ENCODE data around the gene ZCWPW1.
A peak's percentile ranks its signal among the peaks of the same experiment; 100 is the strongest.

The ZCWPW1 gene

DNA sequence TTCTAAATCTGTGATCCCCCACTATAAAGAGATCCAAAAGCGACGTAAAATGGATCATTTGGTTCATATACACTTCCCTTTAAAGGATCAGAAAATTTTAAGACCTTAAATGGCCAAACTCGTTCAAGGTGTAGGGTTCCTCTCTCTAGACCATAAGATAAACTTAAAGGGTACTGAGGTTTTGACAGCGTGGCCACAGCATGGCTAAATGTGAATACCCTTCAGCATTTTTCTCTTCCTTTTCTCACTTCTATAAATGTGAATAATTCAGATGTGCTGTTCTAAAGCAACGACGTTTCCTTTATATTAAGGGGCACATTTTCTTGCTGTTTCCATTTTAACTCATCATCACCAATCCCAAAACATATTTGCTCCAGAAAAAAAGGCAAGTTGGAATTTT, 5.2 kb downstream of the ZCWPW1 start:
- no CpG with 5 or more reads among the region's 6 CpGs for WGBS, 2 donors (ENCODE audit: extremely low coverage in 2 of 2, insufficient read length in 2 of 2, insufficient replicate concordance in 1 of 2)

DNA sequence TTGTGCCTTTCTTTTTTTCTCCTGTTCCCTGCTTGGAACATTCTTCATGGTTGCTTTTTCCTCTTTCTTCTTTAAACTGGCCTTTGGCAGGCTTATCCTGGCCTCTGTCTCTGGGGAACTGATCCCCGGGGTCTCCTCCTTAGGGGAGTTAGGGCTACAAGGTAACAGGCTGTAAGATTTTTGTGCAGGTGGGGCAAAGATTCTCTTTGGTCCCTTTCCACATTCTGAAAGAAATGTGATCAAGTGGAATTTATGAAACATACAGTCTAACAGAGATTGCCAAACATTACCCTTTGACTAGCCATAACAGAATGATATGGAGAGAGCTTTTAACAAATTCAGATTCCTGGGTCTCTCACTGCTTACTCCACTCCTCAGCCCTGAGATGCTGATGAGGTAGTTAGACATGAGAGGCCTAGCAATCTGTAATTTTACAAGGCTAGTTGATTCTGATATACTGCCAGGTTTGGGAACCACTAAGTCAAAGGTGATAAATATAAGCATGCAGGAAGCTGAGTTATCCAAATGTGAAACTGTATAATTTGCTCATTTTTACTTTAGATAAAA, 8.8 kb downstream of the ZCWPW1 start:
- H3K9me3 ChIP-seq (replicated peaks in 1 of 2; ENCODE audit: control insufficient read depth in 2 of 2, insufficient read depth in 1 of 2, low read depth in 1 of 2, low read length in 2 of 2) = no peaks in the 10 kb centered on the region
- no peak overlapping the region for H2BK12ac ChIP-seq (ENCODE audit: low read length)
- H3K14ac ChIP-seq (ENCODE audit: low read length) = no peak overlapping the region
- no peaks in the 10 kb centered on the region for H3K79me1 ChIP-seq (ENCODE audit: low read depth, low read length)
- no peak overlapping the region for H2BK120ac ChIP-seq (ENCODE audit: low read depth, low read length)
- H3K9ac ChIP-seq (ENCODE audit: low read depth, low read length, poor library complexity) = no peak overlapping the region
- no peak overlapping the region for H2AK5ac ChIP-seq (ENCODE audit: low read depth, low read length)
- H2BK5ac ChIP-seq (ENCODE audit: low read length) = no peak overlapping the region
- H3K27me3 ChIP-seq (ENCODE audit: control insufficient read depth in 3 of 3, insufficient read depth in 3 of 3, low read depth in 1 of 3, low read length in 3 of 3) = no peaks in the 10 kb centered on the region
- DNase-seq (ENCODE audit: low spot score) = no peak
- no peak overlapping the region for H3K27ac ChIP-seq (replicated peaks; ENCODE audit: low read length)
- H2BK15ac ChIP-seq (ENCODE audit: low read length) = no peak overlapping the region
- no peak overlapping the region for H3K23ac ChIP-seq (ENCODE audit: low read depth, low read length, poor library complexity)
- H3K4me2 ChIP-seq (ENCODE audit: insufficient read depth, low read length, poor library complexity, severe bottlenecking) = no peak overlapping the region
- no peak overlapping the region for H4K8ac ChIP-seq (ENCODE audit: low read depth, low read length)
- no CpG with 5 or more reads among the region's 1 CpG for WGBS, 2 donors (ENCODE audit: extremely low coverage in 2 of 2, insufficient read length in 2 of 2, insufficient replicate concordance in 1 of 2)
- no peak overlapping the region for H3K4me3 ChIP-seq (ENCODE audit: low read length in 2 of 2)
- no peak overlapping the region for H3K18ac ChIP-seq (ENCODE audit: low read length)
- H3K4me1 ChIP-seq (ENCODE audit: control insufficient read depth in 2 of 2, insufficient read depth in 1 of 2, low read depth in 1 of 2, low read length in 2 of 2) = no peaks in the 10 kb centered on the region
- H3K4ac ChIP-seq (ENCODE audit: low read length) = no peak overlapping the region
- no peaks in the 10 kb centered on the region for H3K36me3 ChIP-seq (replicated peaks in 1 of 2; ENCODE audit: control insufficient read depth in 2 of 2, insufficient read depth in 2 of 2, low read length in 2 of 2)
- no peak overlapping the region for H4K91ac ChIP-seq (ENCODE audit: low read depth, low read length, poor library complexity)
- H2AFZ ChIP-seq (ENCODE audit: low read length) = peak overlapping the region; percentile 41

More for the DNA sequence above, 5.2 kb downstream of the ZCWPW1 start:
- Histone ChIP-seq H4K8ac (ENCODE audit: low read depth, low read length) (no peak overlapping the region), H3K4me3 (ENCODE audit: low read length in 2 of 2) (no peak overlapping the region), H3K9ac (ENCODE audit: low read depth, low read length, poor library complexity) (no peak overlapping the region), H3K4me1 (ENCODE audit: control insufficient read depth in 2 of 2, insufficient read depth in 1 of 2, low read depth in 1 of 2, low read length in 2 of 2) (peaks cover 0 to 2% of the 10 kb centered on the region in 2 donors), H3K27me3 (ENCODE audit: control insufficient read depth in 3 of 3, insufficient read depth in 3 of 3, low read depth in 1 of 3, low read length in 3 of 3) (peaks cover 0 to 2% (median 0%) of the 10 kb centered on the region in 3 experiments), H3K79me1 (ENCODE audit: low read depth, low read length) (no peaks in the 10 kb centered on the region), H2BK120ac (ENCODE audit: low read depth, low read length) (no peak overlapping the region), H3K27ac (replicated peaks; ENCODE audit: low read length) (no peak overlapping the region), H3K4ac (ENCODE audit: low read length) (no peak overlapping the region), H3K9me3 (replicated peaks in 1 of 2; ENCODE audit: control insufficient read depth in 2 of 2, insufficient read depth in 1 of 2, low read depth in 1 of 2, low read length in 2 of 2) (peaks cover 4% of the 10 kb centered on the region in 2 donors), H3K36me3 (replicated peaks in 1 of 2; ENCODE audit: control insufficient read depth in 2 of 2, insufficient read depth in 2 of 2, low read length in 2 of 2) (no peaks in the 10 kb centered on the region), H2AFZ (ENCODE audit: low read length) (no peak overlapping the region), H3K14ac (ENCODE audit: low read length) (no peak overlapping the region), H4K91ac (ENCODE audit: low read depth, low read length, poor library complexity) (no peak overlapping the region), H3K4me2 (ENCODE audit: insufficient read depth, low read length, poor library complexity, severe bottlenecking) (no peak overlapping the region), H2AK5ac (ENCODE audit: low read depth, low read length) (no peak overlapping the region), H3K23ac (ENCODE audit: low read depth, low read length, poor library complexity) (no peak overlapping the region), H3K18ac (ENCODE audit: low read length) (no peak overlapping the region), H2BK5ac (ENCODE audit: low read length) (no peak overlapping the region), H2BK12ac (ENCODE audit: low read length) (no peak overlapping the region), H2BK15ac (ENCODE audit: low read length) (no peak overlapping the region)
- DNase-seq (ENCODE audit: low spot score) = no peak

DNA sequence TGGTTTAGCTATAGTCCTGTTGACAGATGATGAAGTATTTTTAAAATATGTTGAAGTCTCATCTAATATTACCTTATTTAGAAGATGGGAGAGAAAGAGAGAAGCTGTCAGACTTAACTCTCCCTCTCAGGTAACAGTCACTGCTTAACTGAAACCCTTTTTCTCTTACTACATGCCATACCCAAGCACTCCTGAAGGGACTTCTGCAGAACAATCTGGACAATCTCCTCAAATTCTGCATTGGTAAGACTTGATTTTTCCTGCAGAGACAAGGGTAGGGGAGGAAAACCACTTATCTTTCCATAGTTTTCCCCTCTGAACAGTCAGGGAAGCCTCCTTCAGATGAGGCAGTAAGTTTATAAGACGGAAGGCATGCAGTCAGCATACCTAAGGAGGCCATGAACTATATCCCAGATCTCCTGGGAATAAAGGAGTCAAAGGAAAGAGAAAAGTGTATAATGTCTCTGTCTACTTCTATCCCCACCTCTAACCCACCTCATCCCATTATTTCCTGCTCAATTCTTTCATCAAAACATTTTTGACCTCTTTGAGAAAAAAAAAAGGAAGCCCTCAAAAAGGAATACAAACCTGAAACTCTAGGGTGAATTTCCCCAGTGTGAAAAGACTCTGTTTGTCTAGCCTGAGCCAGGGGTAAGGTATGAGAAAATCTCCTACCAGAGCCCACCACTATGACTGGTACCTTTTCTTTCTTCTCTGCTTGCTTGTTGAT, 9.4 kb downstream of the ZCWPW1 start:
- Histone ChIP-seq H3K9me3 (replicated peaks in 1 of 2; ENCODE audit: control insufficient read depth in 2 of 2, insufficient read depth in 1 of 2, low read depth in 1 of 2, low read length in 2 of 2) (no peaks in the 10 kb centered on the region), H2AFZ (ENCODE audit: low read length) (peak overlapping the region; percentile 41), H3K36me3 (replicated peaks in 1 of 2; ENCODE audit: control insufficient read depth in 2 of 2, insufficient read depth in 2 of 2, low read length in 2 of 2) (no peaks in the 10 kb centered on the region), H2BK12ac (ENCODE audit: low read length) (no peak overlapping the region), H2BK120ac (ENCODE audit: low read depth, low read length) (no peak overlapping the region), H3K79me1 (ENCODE audit: low read depth, low read length) (no peaks in the 10 kb centered on the region), H3K4me3 (ENCODE audit: low read length in 2 of 2) (no peak overlapping the region), H3K27me3 (ENCODE audit: control insufficient read depth in 3 of 3, insufficient read depth in 3 of 3, low read depth in 1 of 3, low read length in 3 of 3) (no peaks in the 10 kb centered on the region), H2AK5ac (ENCODE audit: low read depth, low read length) (no peak overlapping the region), H3K4ac (ENCODE audit: low read length) (no peak overlapping the region), H3K14ac (ENCODE audit: low read length) (no peak overlapping the region), H2BK15ac (ENCODE audit: low read length) (no peak overlapping the region), H3K18ac (ENCODE audit: low read length) (no peak overlapping the region), H3K4me2 (ENCODE audit: insufficient read depth, low read length, poor library complexity, severe bottlenecking) (no peak overlapping the region), H4K91ac (ENCODE audit: low read depth, low read length, poor library complexity) (no peak overlapping the region), H2BK5ac (ENCODE audit: low read length) (no peak overlapping the region), H3K23ac (ENCODE audit: low read depth, low read length, poor library complexity) (no peak overlapping the region), H4K8ac (ENCODE audit: low read depth, low read length) (no peak overlapping the region), H3K4me1 (ENCODE audit: control insufficient read depth in 2 of 2, insufficient read depth in 1 of 2, low read depth in 1 of 2, low read length in 2 of 2) (no peaks in the 10 kb centered on the region), H3K9ac (ENCODE audit: low read depth, low read length, poor library complexity) (no peak overlapping the region), H3K27ac (replicated peaks; ENCODE audit: low read length) (no peak overlapping the region)
- no CpG with 5 or more reads among the region's 1 CpG for WGBS, 2 donors (ENCODE audit: extremely low coverage in 2 of 2, insufficient read length in 2 of 2, insufficient replicate concordance in 1 of 2)
- no peak for DNase-seq (ENCODE audit: low spot score)

DNA sequence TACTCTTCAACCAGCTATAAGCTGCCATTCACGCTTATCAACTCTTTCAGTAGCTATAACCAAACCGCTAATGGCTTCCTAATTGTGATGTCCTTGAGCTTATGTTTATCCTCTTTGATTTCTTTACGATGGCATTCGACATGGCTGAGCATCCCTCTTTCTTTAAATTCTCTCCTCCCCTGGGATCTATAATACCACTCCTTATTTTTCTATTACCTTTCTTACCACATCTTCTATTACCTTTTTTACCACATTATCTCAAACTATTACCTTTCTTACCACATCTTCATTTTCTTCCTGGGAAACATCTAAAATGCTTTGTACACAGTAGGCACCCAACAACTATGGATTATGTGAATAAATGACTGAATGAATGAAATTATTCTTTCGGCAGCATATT, 13.1 kb downstream of the ZCWPW1 start:
- no peak overlapping the region for H2AFZ ChIP-seq (ENCODE audit: low read length)

More for the DNA sequence above, 13.1 kb downstream of the ZCWPW1 start:
- no peaks in the 10 kb centered on the region for H3K36me3 ChIP-seq (replicated peaks in 1 of 2; ENCODE audit: control insufficient read depth in 2 of 2, insufficient read depth in 2 of 2, low read length in 2 of 2)
- H3K27me3 ChIP-seq (ENCODE audit: control insufficient read depth in 3 of 3, insufficient read depth in 3 of 3, low read depth in 1 of 3, low read length in 3 of 3) = peaks cover 0 to 1% (median 0%) of the 10 kb centered on the region in 3 experiments
- H3K9ac ChIP-seq (ENCODE audit: low read depth, low read length, poor library complexity) = no peak overlapping the region
- H2BK120ac ChIP-seq (ENCODE audit: low read depth, low read length) = no peak overlapping the region
- H3K23ac ChIP-seq (ENCODE audit: low read depth, low read length, poor library complexity) = no peak overlapping the region
- WGBS, 2 donors (ENCODE audit: extremely low coverage in 2 of 2, insufficient read length in 2 of 2, insufficient replicate concordance in 1 of 2) = no CpG with 5 or more reads among the region's 5 CpGs
- H3K79me1 ChIP-seq (ENCODE audit: low read depth, low read length) = no peaks in the 10 kb centered on the region
- peaks cover 0 to 4% of the 10 kb centered on the region in 2 donors for H3K4me1 ChIP-seq (ENCODE audit: control insufficient read depth in 2 of 2, insufficient read depth in 1 of 2, low read depth in 1 of 2, low read length in 2 of 2)
- H4K8ac ChIP-seq (ENCODE audit: low read depth, low read length) = no peak overlapping the region
- no peak overlapping the region for H3K4ac ChIP-seq (ENCODE audit: low read length)
- H2BK12ac ChIP-seq (ENCODE audit: low read length) = no peak overlapping the region
- H3K4me2 ChIP-seq (ENCODE audit: insufficient read depth, low read length, poor library complexity, severe bottlenecking) = no peak overlapping the region
- no peak overlapping the region for H4K91ac ChIP-seq (ENCODE audit: low read depth, low read length, poor library complexity)
- no peak overlapping the region for H2BK15ac ChIP-seq (ENCODE audit: low read length)
- no peak overlapping the region for H3K27ac ChIP-seq (replicated peaks; ENCODE audit: low read length)
- H2AK5ac ChIP-seq (ENCODE audit: low read depth, low read length) = no peak overlapping the region
- no peak overlapping the region for H3K18ac ChIP-seq (ENCODE audit: low read length)
- H3K9me3 ChIP-seq (replicated peaks in 1 of 2; ENCODE audit: control insufficient read depth in 2 of 2, insufficient read depth in 1 of 2, low read depth in 1 of 2, low read length in 2 of 2) = no peaks in the 10 kb centered on the region
- H3K4me3 ChIP-seq (ENCODE audit: low read length in 2 of 2) = no peak overlapping the region
- no peak overlapping the region for H3K14ac ChIP-seq (ENCODE audit: low read length)
- DNase-seq (ENCODE audit: low spot score) = no peak
- no peak overlapping the region for H2BK5ac ChIP-seq (ENCODE audit: low read length)

Measured in neuronal stem cell (in vitro differentiated cells).